SK-N-SH (cell line): ENCODE measurements around the gene KISS1R. TPM values are rescaled to one million over a fixed set of nuclear protein-coding genes. Genes with fewer than 3 reads are reported as not detected.

Source experiments
- CTCF ChIA-PET: fragments of 300-600, 350-600 bp; formaldehyde crosslinking; extraction: SDS; loops from one replicate; lab custom pipeline; 2021; lab: Yijun Ruan, JAX
- POLR2A ChIA-PET: fragments of 350-600 bp; sonication (Branson Sonifier 250); formaldehyde crosslinking; extraction: SDS; loops from one replicate; lab custom pipeline; 2020; ENCODE audit warnings: antibody characterized with exemption, inconsistent platforms; lab: Yijun Ruan, JAX
- DNase-seq: peaks from one replicate; pipeline ENCODE4 v3.0.0; 2012
- H2AFZ ChIP-seq: fragments of 200-600 bp; sonication (generic); 2 replicates; pipeline ENCODE4 v1.8.1; 2016; ENCODE audit warnings: antibody characterized with exemption, mild to moderate bottlenecking, low read depth
- H3F3A ChIP-seq: fragments of 200-600 bp; sonication (generic); replicated peaks from 2 replicates; pipeline ENCODE3; 2016; ENCODE audit warnings: antibody characterized with exemption, mild to moderate bottlenecking; ENCODE audit not compliant: insufficient read depth
- H3K27ac ChIP-seq, 2 experiments: fragments of 200-500 bp in 1 of 2; fragments of 200-600 bp in 1 of 2; sonication (Bioruptor generic) in 1 of 2; sonication (generic), shearing (Covaris generic) in 1 of 2; 2 replicates each; pipeline versions ENCODE4 v1.5.1 to v1.6.1; 2014 to 2016; ENCODE audit warnings: low read depth in 2 of 2, inconsistent platforms in 1 of 2, low read length in 1 of 2, mild to moderate bottlenecking in 1 of 2, mixed read lengths in 1 of 2
- H3K27me3 ChIP-seq: fragments of 200-600 bp; sonication (generic), shearing (Covaris generic); 2 replicates; pipeline ENCODE4 v1.6.1; 2016; ENCODE audit warnings: mixed run types; ENCODE audit not compliant: insufficient read depth
- H3K36me3 ChIP-seq, 2 experiments: fragments of 200-500 bp in 1 of 2; fragments of 200-600 bp in 1 of 2; sonication (Bioruptor generic) in 1 of 2; sonication (generic) in 1 of 2; replicated peaks in 1 of 2; 2 replicates each; pipeline versions ENCODE3 to v1.5.1; 2014 to 2016; ENCODE audit warnings: low read length in 1 of 2, mild to moderate bottlenecking in 1 of 2; ENCODE audit not compliant: insufficient read depth in 2 of 2, control insufficient read depth in 1 of 2
- H3K4me1 ChIP-seq, 2 experiments: fragments of 200-500 bp in 1 of 2; fragments of 200-600 bp in 1 of 2; sonication (Bioruptor generic) in 1 of 2; sonication (generic), shearing (Covaris generic) in 1 of 2; 2 replicates each; pipeline versions ENCODE4 v1.5.1 to v1.6.1; 2014 to 2016; ENCODE audit warnings: low read depth in 1 of 2, low read length in 1 of 2, mixed run types in 1 of 2; ENCODE audit not compliant: insufficient read depth in 2 of 2, control insufficient read depth in 1 of 2
- H3K4me2 ChIP-seq: fragments of 200-600 bp; sonication (generic), shearing (Covaris generic); 2 replicates; pipeline ENCODE4 v1.6.1; 2017; ENCODE audit warnings: mixed run types
- H3K4me3 ChIP-seq, 2 experiments: fragments of 200-500 bp in 1 of 2; fragments of 200-600 bp in 1 of 2; sonication (Bioruptor generic) in 1 of 2; sonication (generic), shearing (Covaris generic) in 1 of 2; 2 replicates each; pipeline versions ENCODE4 v1.5.1 to v1.8.1; 2014 to 2016; ENCODE audit warnings: low read depth in 2 of 2, inconsistent platforms in 1 of 2, low read length in 1 of 2, mild to moderate bottlenecking in 1 of 2, mixed read lengths in 1 of 2, moderate library complexity in 1 of 2
- H3K79me2 ChIP-seq: fragments of 200-600 bp; sonication (generic); 2 replicates; pipeline ENCODE4 v1.8.1; 2017; ENCODE audit warnings: mild to moderate bottlenecking; ENCODE audit not compliant: insufficient read depth
- H3K9ac ChIP-seq: fragments of 200-600 bp; sonication (generic); 2 replicates; pipeline ENCODE4 v1.6.1; 2017; ENCODE audit warnings: mixed run types
- H3K9me2 ChIP-seq: fragments of 200-600 bp; sonication (generic); 2 replicates; pipeline ENCODE4 v1.6.1; 2017; ENCODE audit warnings: mixed run types
- H3K9me3 ChIP-seq: fragments of 200-600 bp; sonication (generic); 2 replicates; pipeline ENCODE4 v1.6.1; 2017; ENCODE audit warnings: mixed run types, mild to moderate bottlenecking, moderate library complexity
- H4K20me1 ChIP-seq: fragments of 200-600 bp; sonication (generic); 2 replicates; pipeline ENCODE4 v1.6.1; 2017; ENCODE audit warnings: mild to moderate bottlenecking, mixed run types; ENCODE audit not compliant: insufficient read depth
- ELF1 ChIP-seq: IDR thresholded peaks from 2 replicates; pipeline ENCODE4 v1.4.0; 2012
- EZH2phosphoT487 ChIP-seq: fragments of 200-600 bp; sonication (generic); IDR thresholded peaks from 2 replicates; pipeline ENCODE4 v1.6.1; 2017; ENCODE audit warnings: low read depth, mixed run types, mild to moderate bottlenecking, antibody characterized with exemption, moderate library complexity, borderline replicate concordance
- FOXJ3 ChIP-seq: sonication (generic); formaldehyde crosslinking; IDR thresholded peaks from 2 replicates; pipeline ENCODE4 v1.5.1; 2020; ENCODE audit warnings: mild to moderate bottlenecking, missing genetic modification reagents
- GATA2 ChIP-seq: sonication (generic); formaldehyde crosslinking; IDR thresholded peaks from 2 replicates; pipeline ENCODE4 v1.5.0; 2020; ENCODE audit warnings: mild to moderate bottlenecking, missing genetic modification reagents
- JUND ChIP-seq: IDR thresholded peaks from 2 replicates; pipeline ENCODE4 v1.4.0; 2012
- MAX ChIP-seq: IDR thresholded peaks from 2 replicates; pipeline ENCODE4 v1.4.0; 2012; ENCODE audit warnings: low read depth
- MEF2A ChIP-seq: IDR thresholded peaks from 2 replicates; pipeline ENCODE4 v1.4.0; 2012; ENCODE audit warnings: low read depth, borderline replicate concordance
- NFIC ChIP-seq: IDR thresholded peaks from 2 replicates; pipeline ENCODE4 v1.4.0; 2012; ENCODE audit warnings: borderline replicate concordance
- NRF1 ChIP-seq: IDR thresholded peaks from 2 replicates; pipeline ENCODE4 v1.6.1; 2012; ENCODE audit warnings: low read depth, mild to moderate bottlenecking, low read length
- REST ChIP-seq: IDR thresholded peaks from 2 replicates; pipeline ENCODE4 v1.6.1; 2012; ENCODE audit warnings: mild to moderate bottlenecking, low read depth, low read length, moderate library complexity
- SMC3 ChIP-seq: IDR thresholded peaks from 2 replicates; pipeline ENCODE4 v1.6.1; 2012; ENCODE audit warnings: low read depth, low read length, improper control_type of control experiment
- TCF12 ChIP-seq: IDR thresholded peaks from 2 replicates; pipeline ENCODE4 v1.4.0; 2012
- USF1 ChIP-seq: IDR thresholded peaks from 2 replicates; pipeline ENCODE4 v1.4.0; 2012; ENCODE audit warnings: low read depth, borderline replicate concordance
- USF2 ChIP-seq: fragments of 150-350 bp; IDR thresholded peaks from 2 replicates; pipeline ENCODE4 v1.6.1; 2017; ENCODE audit warnings: antibody characterized with exemption, low read length, low read depth, borderline replicate concordance
- WGBS: methylation state at CpG from one replicate; pipeline ENCODE4 v1.1.6; 2017; ENCODE audit warnings: low lambda C conversion rate; 5-methylcytosine and 5-hydroxymethylcytosine counted together
- polyA plus RNA-seq, 3 experiments: library from polyadenylated mRNA; depleted of rRNA; stranded (reverse); fragments of >200 nt; gene quantifications; 2 replicates each; pipeline ENCODE4 v1.2.3, GENCODE V29; 2012

Gene KISS1R
- polyA plus RNA-seq, 1 of the 3 experiments (the other 2 are of a cell fraction) = not detected

GRCh38 chr19:940591-941291, 23.6 kb downstream of the KISS1R start (continued):
- TF ChIP-seq USF2 (no peak), MEF2A (no peak), REST (0 out of 2 replicates have a peak, but pooled peaks have one; percentile 9), ELF1 (no peak), MAX (no peak; the same call in 1 of the 2 replicates), NRF1 (no peak), SMC3 (no peak)

- peaks cover 6 to 59% of the 10 kb centered on the region in 2 experiments; a peak in 3 of 4 replicates for H3K4me1 ChIP-seq
- CTCF ChIA-PET = interaction anchor here (0.6 kb wide), 1 partner anchor 10 kb away, joined by 3 read pairs; no protein-coding TSS in a partner anchor
- peak overlapping the region; percentile 34 for H3K9ac ChIP-seq
- H3K27ac ChIP-seq = peak overlapping the region; percentile 69 to 95; a peak in 3 of 4 replicates
- H3K4me3 ChIP-seq = peak overlapping the region; percentile 27 to 49; a peak in 3 of 4 replicates
- peaks cover 46% of the 10 kb centered on the region for H4K20me1 ChIP-seq
- peaks cover 13% of the 10 kb centered on the region for H3F3A ChIP-seq
- H3K9me3 ChIP-seq = no peaks in the 10 kb centered on the region
- H3K4me2 ChIP-seq = peak overlapping the region; percentile 88
- no peaks in the 10 kb centered on the region for H3K9me2 ChIP-seq
- H3K36me3 ChIP-seq = no peaks in the 10 kb centered on the region
- peaks cover 39% of the 10 kb centered on the region; the same call in 1 of the 2 replicates for H3K79me2 ChIP-seq
- POLR2A ChIA-PET = no interaction called here
- no peak overlapping the region for H2AFZ ChIP-seq
- no peaks in the 10 kb centered on the region for H3K27me3 ChIP-seq
- TF ChIP-seq MAX = no peak
- TF ChIP-seq MEF2A = no peak
- TF ChIP-seq TCF12 = no peak
- TF ChIP-seq JUND = no peak
- no peak for TF ChIP-seq EZH2phosphoT487
- TF ChIP-seq GATA2 (CRISPR knock-in tag) = no peak
- TF ChIP-seq NFIC = no peak
- no peak for TF ChIP-seq FOXJ3 (CRISPR knock-in tag)
- no peak for TF ChIP-seq USF1
- DNase-seq = no peak
- WGBS = 71% methylated on average over 11 of the region's 45 CpGs
These were observed 24.4 kb downstream of the KISS1R start for GRCh38 chr19:941292-942132.
